Measurements from ENCODE around the gene SUN2. TPM values are rescaled to one million over a fixed set of nuclear protein-coding genes. Genes with fewer than 3 reads are reported as not detected.

Gene SUN2
- total and polyA plus RNA-seq, 2 of the 8 experiments (the other 6 are each of a cell fraction or from before 2014, with no cell fraction given) = 5.1 to 10.5 TPM

- Histone ChIP-seq H2BK15ac (ENCODE audit: low read length) (no peak overlapping the region), H4K91ac (replicated peaks; ENCODE audit: insufficient read length, low read length) (no peak overlapping the region), H2BK20ac (ENCODE audit: low read length) (no peak overlapping the region), H3K18ac (ENCODE audit: extremely low read depth, low read length) (no peak overlapping the region), H2BK5ac (ENCODE audit: low read depth, low read length) (no peak overlapping the region), H2BK120ac (replicated peaks; ENCODE audit: low read depth, low read length) (no peak overlapping the region), H2AK5ac (ENCODE audit: low read depth, low read length) (no peak overlapping the region), H3K4me3 (ENCODE audit: extremely low read depth in 1 of 4, insufficient read depth in 2 of 4, low read depth in 3 of 4, low read length in 4 of 4) (no peak overlapping the region), H4K20me1 (replicated peaks in 1 of 2; ENCODE audit: control insufficient read depth in 1 of 2, insufficient read depth in 2 of 2, low read length in 2 of 2) (peaks cover 6 to 11% of the 10 kb centered on the region in 2 experiments), H3K36me3 (ENCODE audit: control insufficient read depth in 2 of 4, insufficient read depth in 4 of 4, low read length in 3 of 4) (peaks cover 11 to 25% (median 19%) of the 10 kb centered on the region in 4 experiments; a peak in 7 of 8 replicates), H3K23ac (ENCODE audit: insufficient read length) (no peak overlapping the region), H3K14ac (ENCODE audit: insufficient read length) (no peak overlapping the region), H3K4me2 (ENCODE audit: insufficient read depth in 1 of 2, low read depth in 2 of 2, low read length in 2 of 2) (no peak overlapping the region), H2BK12ac (ENCODE audit: low read depth, low read length) (no peak overlapping the region), H3K79me2 (ENCODE audit: control insufficient read depth in 1 of 2, insufficient read depth in 2 of 2, low read length in 2 of 2) (no peaks in the 10 kb centered on the region), H3K23me2 (ENCODE audit: low read depth, low read length) (no peaks in the 10 kb centered on the region), H3K79me1 (ENCODE audit: low read depth, low read length) (no peaks in the 10 kb centered on the region), H3K9ac (replicated peaks in 1 of 4; ENCODE audit: extremely low read depth in 1 of 4, low read depth in 3 of 4, low read length in 3 of 4) (no peak overlapping the region), H4K5ac (ENCODE audit: insufficient read length, low read depth, low read length) (no peak overlapping the region), H4K8ac (ENCODE audit: extremely low read depth, insufficient read depth, low read length) (no peak overlapping the region), H2AFZ (ENCODE audit: low read length) (no peak overlapping the region), H3K4me1 (replicated peaks in 1 of 4; ENCODE audit: control insufficient read depth in 3 of 4, insufficient read depth in 4 of 4, low read length in 3 of 4) (no peaks in the 10 kb centered on the region), H3K4ac (replicated peaks; ENCODE audit: insufficient read length, low read depth, low read length) (no peak overlapping the region), H3K27ac (ENCODE audit: low read depth, low read length) (no peak overlapping the region), H3K27me3 (replicated peaks in 1 of 4; ENCODE audit: control insufficient read depth in 3 of 4, extremely low read depth in 1 of 4, insufficient read depth in 3 of 4, low read length in 3 of 4) (no peaks in the 10 kb centered on the region), H3K9me3 (ENCODE audit: insufficient read depth in 2 of 2, low read depth in 1 of 2, low read length in 1 of 2) (no peaks in the 10 kb centered on the region), H3K56ac (replicated peaks; ENCODE audit: insufficient read length, low read depth, low read length) (no peak overlapping the region)
- POLR2A ChIA-PET (ENCODE audit: partially characterized antibody) = interaction anchor here (0.6 to 13.2 kb wide), 7 partner anchors 11 to 614 kb away, joined by 3 to 112 read pairs (median 3); partner anchors contain the start of gene TOMM22
- TF ChIP-seq HDAC6 (IDR thresholded peaks at IDR 0.05; ENCODE audit: low read depth, low read length) = no peak
- 0 out of 3 replicates have a peak, but pooled peaks of 1 of the 2 experiments have one; percentile 6 for TF ChIP-seq POLR2A (IDR thresholded peaks at IDR 0.05; ENCODE audit: control extremely low read depth in 1 of 2, low read depth in 2 of 2, low read length in 2 of 2)
- FAIRE-seq (no peak), DNase-seq (ENCODE audit: low read depth in 1 of 2, low spot score in 2 of 2) (no peak)
- WGBS, 2 experiments (ENCODE audit: extremely low coverage in 1 of 2, insufficient coverage in 1 of 2, insufficient read length in 1 of 2, insufficient replicate concordance in 2 of 2, low coverage in 1 of 2, low lambda C conversion rate in 2 of 2, missing lambda C conversion rate in 1 of 2) = 93% methylated on average over 12 of the region's 15 CpGs; no CpG with 5 or more reads in 1 of the 2 experiments
- CTCF ChIA-PET (ENCODE audit: partially characterized antibody) = interaction anchor here (0.6 to 11.1 kb wide), 7 partner anchors 13 to 238 kb away, joined by 3 to 124 read pairs (median 5); partner anchors contain the start of gene NPTXR
These were observed 20.1 kb downstream of the SUN2 start for GRCh38 chr22:38735465-38736256.
